GM12873 (cell line): Measurements from ENCODE around the gene TMEM120A.

ENCODE experiments used
- TF ChIP-seq, protein P1 (sequence below): IDR thresholded peaks from 2 replicates; pipeline ENCODE4 v1.5.1; 2012; ENCODE audit warnings: low read depth, mild to moderate bottlenecking, moderate library complexity, low read length, control low read depth; ENCODE audit not compliant: insufficient read depth; ENCODE audit errors: missing control alignments

The TMEM120A gene

DNA sequence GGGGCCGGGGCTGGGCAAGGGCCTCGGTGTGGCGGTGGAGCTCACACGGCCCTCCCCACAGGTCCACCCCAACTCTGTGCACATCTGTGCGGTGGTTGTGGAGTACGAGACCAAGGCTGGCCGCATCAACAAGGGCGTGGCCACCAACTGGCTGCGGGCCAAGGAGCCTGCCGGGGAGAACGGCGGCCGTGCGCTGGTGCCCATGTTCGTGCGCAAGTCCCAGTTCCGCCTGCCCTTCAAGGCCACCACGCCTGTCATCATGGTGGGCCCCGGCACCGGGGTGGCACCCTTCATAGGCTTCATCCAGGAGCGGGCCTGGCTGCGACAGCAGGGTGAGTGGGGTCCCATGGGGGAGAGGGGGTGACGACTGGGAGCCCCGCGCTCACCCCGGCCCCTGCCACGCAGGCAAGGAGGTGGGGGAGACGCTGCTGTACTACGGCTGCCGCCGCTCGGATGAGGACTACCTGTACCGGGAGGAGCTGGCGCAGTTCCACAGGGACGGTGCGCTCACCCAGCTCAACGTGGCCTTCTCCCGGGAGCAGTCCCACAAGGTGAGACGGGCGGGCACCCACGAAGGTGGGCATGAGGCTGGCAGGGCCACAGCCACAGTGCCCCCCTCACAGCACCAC, 8.8 kb downstream of the TMEM120A start:
- TF ChIP-seq, protein P1, sequence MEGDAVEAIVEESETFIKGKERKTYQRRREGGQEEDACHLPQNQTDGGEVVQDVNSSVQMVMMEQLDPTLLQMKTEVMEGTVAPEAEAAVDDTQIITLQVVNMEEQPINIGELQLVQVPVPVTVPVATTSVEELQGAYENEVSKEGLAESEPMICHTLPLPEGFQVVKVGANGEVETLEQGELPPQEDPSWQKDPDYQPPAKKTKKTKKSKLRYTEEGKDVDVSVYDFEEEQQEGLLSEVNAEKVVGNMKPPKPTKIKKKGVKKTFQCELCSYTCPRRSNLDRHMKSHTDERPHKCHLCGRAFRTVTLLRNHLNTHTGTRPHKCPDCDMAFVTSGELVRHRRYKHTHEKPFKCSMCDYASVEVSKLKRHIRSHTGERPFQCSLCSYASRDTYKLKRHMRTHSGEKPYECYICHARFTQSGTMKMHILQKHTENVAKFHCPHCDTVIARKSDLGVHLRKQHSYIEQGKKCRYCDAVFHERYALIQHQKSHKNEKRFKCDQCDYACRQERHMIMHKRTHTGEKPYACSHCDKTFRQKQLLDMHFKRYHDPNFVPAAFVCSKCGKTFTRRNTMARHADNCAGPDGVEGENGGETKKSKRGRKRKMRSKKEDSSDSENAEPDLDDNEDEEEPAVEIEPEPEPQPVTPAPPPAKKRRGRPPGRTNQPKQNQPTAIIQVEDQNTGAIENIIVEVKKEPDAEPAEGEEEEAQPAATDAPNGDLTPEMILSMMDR = no peak

- TF ChIP-seq, protein P1 = no peak
Measured at GRCh38 chr7:75985009-75985517, 9.3 kb downstream of the TMEM120A start.

- TF ChIP-seq, protein P1 = no peak
Measured at GRCh38 chr7:75984130-75985008, 10.0 kb downstream of the TMEM120A start.

GRCh38 chr7:75983471-75984129, 10.8 kb downstream of the TMEM120A start:
- TF ChIP-seq, protein P1 = no peak

GRCh38 chr7:75982306-75983064, 11.9 kb downstream of the TMEM120A start:
- TF ChIP-seq, protein P1 = no peak

DNA sequence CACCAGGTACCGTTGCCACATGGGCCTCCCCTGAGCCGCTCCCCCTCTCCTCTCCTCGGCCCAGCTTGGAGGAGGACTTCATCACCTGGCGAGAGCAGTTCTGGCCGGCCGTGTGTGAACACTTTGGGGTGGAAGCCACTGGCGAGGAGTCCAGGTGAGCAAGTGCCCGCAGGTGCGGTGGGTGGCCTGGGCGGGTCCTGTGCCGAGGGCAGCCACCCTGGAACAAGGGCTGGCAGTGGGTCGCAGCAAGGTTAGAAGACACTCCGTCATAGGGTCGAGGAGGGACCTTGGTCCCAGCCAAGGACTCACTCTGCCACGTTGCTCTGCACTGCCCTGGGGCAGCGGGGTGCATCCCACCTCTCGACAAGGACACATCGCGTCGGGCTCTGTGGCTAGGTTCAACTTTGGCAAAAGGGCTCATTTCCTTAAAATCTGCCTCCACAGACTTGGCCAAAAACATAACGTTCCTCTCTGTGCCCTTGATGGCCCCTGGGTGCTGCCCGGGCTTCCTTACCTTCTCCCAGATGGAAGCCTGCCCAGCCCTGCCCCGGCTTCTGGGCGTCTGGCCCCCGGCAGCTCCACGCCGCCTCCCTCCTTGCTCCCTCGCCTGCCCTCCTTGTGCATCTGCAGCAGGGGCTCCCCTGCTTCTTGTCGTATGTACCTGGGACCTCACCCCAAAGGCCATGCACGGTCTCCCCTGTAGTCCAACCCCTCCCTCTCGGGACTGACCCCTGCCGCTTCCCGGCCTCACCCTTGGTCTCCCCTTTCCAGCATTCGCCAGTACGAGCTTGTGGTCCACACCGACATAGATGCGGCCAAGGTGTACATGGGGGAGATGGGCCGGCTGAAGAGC, 12.7 kb downstream of the TMEM120A start:
- TF ChIP-seq, protein P1 = no peak
